RWPE1 (cell line): ENCODE measurements around the gene CDC45.

Source experiments
- CTCF ChIA-PET: fragments of 350-600 bp; sonication (Branson Sonifier 250); formaldehyde crosslinking; extraction: SDS; loops from one replicate; lab custom pipeline; 2021; lab: Yijun Ruan, JAX
- POLR2A ChIA-PET: fragments of 400-600 bp; formaldehyde crosslinking; extraction: SDS; loops from one replicate; lab custom pipeline; 2020; ENCODE audit warnings: antibody characterized with exemption; ENCODE audit not compliant: low non-redundant PET; lab: Yijun Ruan, JAX
- DNase-seq: peaks from one replicate; pipeline ENCODE4 v3.0.0; 2012; ENCODE audit warnings: low spot score
- H3K27ac ChIP-seq: fragments of 450-650 bp; 2 replicates; pipeline ENCODE4 v1.5.1; 2017
- CTCF ChIP-seq: fragments of 450-650 bp; conservative IDR thresholded peaks from 2 replicates; pipeline ENCODE4 v1.5.1; 2017; ENCODE audit warnings: low read depth, mild to moderate bottlenecking

The CDC45 gene

DNA sequence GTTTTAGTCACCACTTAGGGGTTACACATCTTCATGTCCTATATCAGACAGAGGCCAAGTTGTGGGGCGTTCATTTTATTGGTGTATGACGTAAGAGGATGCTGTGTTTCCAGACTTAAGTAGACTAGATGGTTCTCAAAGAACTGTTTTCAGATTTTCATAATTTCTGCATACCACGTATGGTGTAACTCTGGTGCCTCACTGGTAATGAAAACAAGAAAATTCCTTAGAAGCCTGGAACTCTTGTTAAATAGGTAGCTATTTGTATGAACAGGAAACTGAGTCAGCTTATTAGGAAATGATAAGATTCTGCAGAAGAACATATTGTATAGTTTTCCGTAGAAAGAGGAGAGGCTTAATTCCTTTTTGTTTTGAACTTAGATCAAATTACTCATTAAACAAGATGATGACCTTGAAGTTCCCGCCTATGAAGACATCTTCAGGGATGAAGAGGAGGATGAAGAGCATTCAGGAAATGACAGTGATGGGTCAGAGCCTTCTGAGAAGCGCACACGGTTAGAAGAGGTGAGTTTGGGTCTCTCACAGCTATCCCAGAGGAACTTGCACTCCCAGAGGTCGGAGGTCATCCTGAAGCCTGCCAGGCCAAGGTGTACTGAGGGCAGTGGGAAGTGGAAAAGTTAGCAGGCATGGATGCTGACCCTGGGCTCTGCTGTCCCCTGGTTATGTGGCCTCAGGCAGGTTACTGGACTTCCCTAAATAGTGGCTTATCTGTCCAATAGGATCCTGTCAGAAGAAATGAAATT lies 3.9 kb downstream of the CDC45 start:
- no peak for DNase-seq
- POLR2A ChIA-PET, result no interaction called here
- CTCF ChIA-PET, result interaction anchor here (1.2 kb wide), 1 partner anchor 146 kb away, joined by 3 read pairs; no protein-coding TSS in a partner anchor
- peak overlapping the region; percentile 70 for H3K27ac ChIP-seq
- TF ChIP-seq CTCF, result no peak

- DNase-seq, result no peak
- no peak for TF ChIP-seq CTCF
- no peak overlapping the region for H3K27ac ChIP-seq
- CTCF ChIA-PET, result interaction anchor here (0.7 to 1.5 kb wide), 2 partner anchors 142 to 143 kb away, joined by 4 read pairs; no protein-coding TSS in a partner anchor
- POLR2A ChIA-PET, result no interaction called here
Measured at GRCh38 chr22:19488285-19488684, 8.6 kb downstream of the CDC45 start.

GRCh38 chr22:19488884-19489843 lies 9.4 kb downstream of the CDC45 start:
- ChIA-PET CTCF (no interaction called here), POLR2A (no interaction called here)
- DNase-seq, result no peak
- no peak overlapping the region for H3K27ac ChIP-seq
- TF ChIP-seq CTCF, result no peak

DNA sequence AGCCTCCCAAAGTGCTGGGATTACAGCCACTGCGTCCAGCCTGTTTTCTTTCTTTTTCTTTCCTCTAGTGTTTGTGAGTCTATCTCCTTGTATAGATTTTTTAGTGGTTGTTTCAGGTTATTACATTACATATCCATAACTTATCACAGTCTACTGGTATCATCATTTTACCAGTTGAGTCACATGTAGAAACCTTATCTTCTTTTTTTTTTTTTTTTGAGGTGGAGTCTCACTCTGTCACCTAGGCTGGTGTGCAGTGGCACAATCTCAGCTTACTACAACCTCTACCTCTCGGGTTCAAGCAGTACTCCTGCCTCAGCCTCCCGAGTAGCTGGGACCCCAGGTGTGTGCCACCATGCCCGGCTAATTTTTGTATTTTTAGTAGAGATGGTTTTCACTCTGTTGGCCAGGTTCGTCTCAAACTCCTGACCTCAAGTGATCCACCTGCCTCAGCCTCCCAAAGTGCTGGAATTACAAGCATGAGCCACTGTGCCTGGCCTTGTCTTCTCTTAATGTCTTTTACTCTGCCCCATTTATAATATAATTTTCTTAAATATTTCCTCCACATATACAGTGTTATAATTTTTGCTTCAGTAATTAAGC lies 11.0 kb downstream of the CDC45 start:
- no peak overlapping the region for H3K27ac ChIP-seq
- ChIA-PET CTCF (no interaction called here), POLR2A (no interaction called here)
- no peak for DNase-seq
- TF ChIP-seq CTCF, result no peak

DNA sequence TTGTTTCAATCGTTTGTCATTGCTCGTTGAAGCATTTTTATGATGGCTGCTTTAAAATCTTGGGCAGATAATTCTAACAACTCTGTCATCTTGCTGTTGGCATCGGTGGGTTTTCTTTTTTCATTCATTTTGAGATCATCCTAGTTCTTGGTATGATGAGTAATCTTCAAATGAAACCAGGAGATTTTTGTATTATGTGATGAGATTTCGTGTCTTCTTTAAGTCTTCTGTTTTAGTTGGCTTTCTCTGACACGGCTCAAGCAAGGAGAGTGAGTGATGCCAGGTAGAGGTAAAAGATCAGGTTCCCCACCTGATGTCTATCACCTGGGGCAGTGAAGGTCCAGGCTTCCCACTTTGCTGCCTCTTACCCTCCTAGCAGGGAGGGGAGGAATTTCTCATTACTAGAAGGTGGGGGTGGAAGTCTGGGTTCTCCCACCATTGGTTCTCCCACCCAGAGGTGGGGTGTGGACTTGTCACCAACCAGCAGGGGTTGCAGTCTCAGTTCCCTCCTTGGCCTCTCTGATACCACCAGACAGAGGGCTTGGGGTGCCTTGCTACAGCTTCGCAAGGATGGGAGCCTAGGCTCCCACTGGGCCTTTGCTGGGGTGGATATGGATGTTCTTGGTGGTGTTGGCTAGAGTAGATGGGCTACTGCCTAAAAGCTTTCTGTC lies 12.9 kb downstream of the CDC45 start:
- CTCF ChIA-PET, result no interaction called here
- H3K27ac ChIP-seq, result no peak overlapping the region
- TF ChIP-seq CTCF, result no peak
- DNase-seq, result no peak
- POLR2A ChIA-PET, result no interaction called here
